ENCODE data around the gene CCDC185.

DNA sequence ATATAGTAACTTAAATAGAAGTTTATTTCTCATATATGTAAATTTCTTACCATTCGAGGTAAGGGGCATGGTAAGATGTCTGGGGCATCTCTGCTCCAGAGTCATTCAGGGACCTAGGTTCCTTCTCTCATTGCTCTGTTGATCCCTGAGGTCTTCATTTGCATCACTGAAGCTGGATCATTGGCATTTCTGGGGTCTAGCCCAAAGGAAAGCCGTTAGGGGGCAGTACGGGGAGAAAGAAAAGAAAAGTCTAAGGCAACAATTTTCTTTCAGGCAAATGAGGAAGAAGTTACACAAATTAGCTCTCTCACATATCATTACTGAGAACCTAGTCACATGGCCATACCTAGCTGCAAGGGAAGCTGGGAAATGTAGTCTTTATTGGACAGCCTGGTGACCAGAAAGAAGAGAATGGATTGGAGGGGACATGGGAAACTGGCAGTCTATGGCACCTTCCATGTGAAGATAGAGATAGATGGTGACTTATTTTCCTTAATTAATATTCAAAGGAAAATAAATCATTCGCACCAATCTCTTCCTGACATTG, 19.1 kb upstream of the CCDC185 start:
- TF ChIP-seq, protein P1, sequence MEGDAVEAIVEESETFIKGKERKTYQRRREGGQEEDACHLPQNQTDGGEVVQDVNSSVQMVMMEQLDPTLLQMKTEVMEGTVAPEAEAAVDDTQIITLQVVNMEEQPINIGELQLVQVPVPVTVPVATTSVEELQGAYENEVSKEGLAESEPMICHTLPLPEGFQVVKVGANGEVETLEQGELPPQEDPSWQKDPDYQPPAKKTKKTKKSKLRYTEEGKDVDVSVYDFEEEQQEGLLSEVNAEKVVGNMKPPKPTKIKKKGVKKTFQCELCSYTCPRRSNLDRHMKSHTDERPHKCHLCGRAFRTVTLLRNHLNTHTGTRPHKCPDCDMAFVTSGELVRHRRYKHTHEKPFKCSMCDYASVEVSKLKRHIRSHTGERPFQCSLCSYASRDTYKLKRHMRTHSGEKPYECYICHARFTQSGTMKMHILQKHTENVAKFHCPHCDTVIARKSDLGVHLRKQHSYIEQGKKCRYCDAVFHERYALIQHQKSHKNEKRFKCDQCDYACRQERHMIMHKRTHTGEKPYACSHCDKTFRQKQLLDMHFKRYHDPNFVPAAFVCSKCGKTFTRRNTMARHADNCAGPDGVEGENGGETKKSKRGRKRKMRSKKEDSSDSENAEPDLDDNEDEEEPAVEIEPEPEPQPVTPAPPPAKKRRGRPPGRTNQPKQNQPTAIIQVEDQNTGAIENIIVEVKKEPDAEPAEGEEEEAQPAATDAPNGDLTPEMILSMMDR (IDR thresholded peaks at IDR 0.05; ENCODE audit: low read depth, low read length) = no peak
- TF ChIP-seq MYC (IDR thresholded peaks at IDR 0.05; ENCODE audit: low read depth, low read length) = no peak

All from NB4 (cell line).